Immature natural killer cell (primary cell): ENCODE measurements around the gene TMEM272. TPM values are rescaled to one million over a fixed set of nuclear protein-coding genes. Genes with fewer than 3 reads are reported as not detected.

Experiments used
- DNase-seq, 3 donors: peaks; one replicate each; pipeline ENCODE4 v3.0.0; 2022; ENCODE audit warnings: mixed read lengths in 1 of 3
- H3K27ac Mint-ChIP-seq, 6 donors: one replicate each; pipeline ENCODE4 v1.8.0; 2020; ENCODE audit warnings: mixed read lengths in 6 of 6, mild to moderate bottlenecking in 5 of 6, inconsistent platforms in 4 of 6, moderate library complexity in 3 of 6
- H3K27me3 Mint-ChIP-seq, 3 donors: one replicate each; pipeline ENCODE4 v1.8.0; 2020 to 2021; ENCODE audit warnings: low read depth in 3 of 3, mild to moderate bottlenecking in 3 of 3, mixed read lengths in 3 of 3, moderate library complexity in 3 of 3, inconsistent platforms in 1 of 3
- H3K36me3 Mint-ChIP-seq, 3 donors: one replicate each; pipeline ENCODE4 v1.8.0; 2020; ENCODE audit warnings: mixed read lengths in 3 of 3, inconsistent platforms in 2 of 3, mild to moderate bottlenecking in 2 of 3
- H3K4me1 Mint-ChIP-seq, 2 donors: one replicate each; pipeline ENCODE4 v1.8.0; 2020; ENCODE audit warnings: inconsistent platforms in 2 of 2, mild to moderate bottlenecking in 2 of 2, mixed read lengths in 2 of 2, moderate library complexity in 1 of 2
- H3K4me3 Mint-ChIP-seq, 5 donors: one replicate each; pipeline ENCODE4 v1.8.0; 2020; ENCODE audit warnings: mild to moderate bottlenecking in 5 of 5, mixed read lengths in 5 of 5, inconsistent platforms in 3 of 5, moderate library complexity in 3 of 5
- H3K9me3 Mint-ChIP-seq, 6 donors: one replicate each; pipeline ENCODE4 v1.8.0; 2020; ENCODE audit warnings: mild to moderate bottlenecking in 6 of 6, mixed read lengths in 6 of 6, inconsistent platforms in 4 of 6, moderate library complexity in 3 of 6
- polyA plus RNA-seq, 3 donors: library from polyadenylated mRNA; unstranded; fragments of 300-500 nt; fragmentation: Illumina TruSeq; gene quantifications; one replicate each; pipeline ENCODE4 v1.2.3, GENCODE V29; 2021

The TMEM272 gene, protein sequence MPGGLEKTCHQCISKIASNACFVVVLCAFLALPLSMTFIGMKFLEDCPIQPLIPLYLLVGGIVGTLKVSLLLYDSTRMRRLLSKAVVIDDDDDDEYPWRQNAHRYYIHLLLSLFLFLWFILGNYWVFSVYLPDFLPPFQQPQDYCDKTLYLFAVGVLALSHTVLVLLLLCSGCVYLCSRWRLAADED
- not detected for polyA plus RNA-seq

DNA sequence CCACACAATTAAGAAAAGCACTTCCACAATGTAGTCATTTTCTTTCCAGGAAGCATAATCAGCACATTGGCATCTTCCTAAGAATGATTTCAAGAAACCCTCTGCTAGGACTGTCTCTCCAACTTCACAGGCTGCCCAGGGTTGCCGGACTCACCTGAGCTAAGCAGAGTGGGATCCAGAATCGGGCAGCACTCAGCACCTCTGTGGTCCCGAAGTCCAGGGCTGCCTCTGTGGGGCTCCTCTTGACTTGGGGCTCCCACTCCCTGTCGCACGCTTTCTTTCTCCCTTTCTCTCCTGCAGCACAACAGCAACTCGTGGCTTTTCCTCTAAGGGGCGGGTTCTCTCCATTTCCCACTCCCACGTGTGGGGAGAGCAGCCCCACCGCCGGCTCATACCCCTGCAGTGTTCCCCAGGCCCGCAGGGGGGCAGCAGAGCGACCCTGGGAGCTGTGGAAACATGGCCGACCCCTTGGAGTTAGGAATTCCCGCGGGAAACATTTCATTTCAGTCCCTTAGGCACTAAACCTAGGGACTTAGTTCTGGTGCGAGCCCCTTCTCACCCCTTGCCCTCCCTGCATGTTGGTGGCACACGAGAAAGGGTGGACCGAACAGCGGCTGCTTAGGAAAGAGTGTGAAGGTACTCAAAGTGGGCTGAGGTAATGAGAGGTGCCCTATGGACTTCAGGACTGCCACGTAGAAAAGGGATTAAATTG is at the start of gene TMEM272:
Gene TMEM272, minus strand, starts transcription at position 316 of the 712 bp plus-strand sequence. CDS start 6,647 bp downstream, outside the sequence.
- DNase-seq = peak; percentile 23 to 40 (median 26)
- no peaks in the 10 kb centered on the region for H3K36me3 Mint-ChIP-seq
- H3K9me3 Mint-ChIP-seq = no peaks in the 10 kb centered on the region
- H3K4me3 Mint-ChIP-seq = peak within 1 kb of the TSS in 1 of 5 donors; percentile 5
- H3K27me3 Mint-ChIP-seq = peaks cover 0 to 8% (median 2%) of the 10 kb centered on the region in 3 donors
- no peak within 1 kb of the TSS for H3K27ac Mint-ChIP-seq
- H3K4me1 Mint-ChIP-seq = peaks cover 5% of the 10 kb centered on the region in 2 donors

DNA sequence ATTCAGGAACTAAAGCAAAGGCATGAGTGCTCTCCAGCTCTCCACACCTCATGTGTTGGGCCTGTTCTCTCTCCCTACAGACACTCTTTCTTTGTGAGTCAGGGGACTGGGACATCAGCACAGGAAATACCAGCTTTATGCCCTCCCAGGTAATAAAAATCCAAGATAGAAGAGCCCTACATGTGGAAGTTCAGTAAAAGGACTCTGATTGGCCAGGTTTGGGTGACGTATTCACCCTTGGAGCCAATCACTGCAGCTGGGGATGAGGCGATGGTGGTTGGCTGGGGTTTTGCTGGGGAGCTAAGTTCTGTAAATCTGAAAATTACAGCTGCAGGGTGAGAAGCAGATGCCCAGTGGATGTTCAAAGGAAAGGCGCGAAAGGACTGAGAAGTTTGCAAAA is 49.3 kb upstream of the TMEM272 start:
- no peak for DNase-seq
- Mint-ChIP-seq H3K36me3 (no peaks in the 10 kb centered on the region), H3K4me3 (no peak overlapping the region), H3K9me3 (no peaks in the 10 kb centered on the region), H3K27ac (no peak overlapping the region), H3K4me1 (no peaks in the 10 kb centered on the region), H3K27me3 (peaks cover 1 to 19% (median 4%) of the 10 kb centered on the region in 3 donors)

DNA sequence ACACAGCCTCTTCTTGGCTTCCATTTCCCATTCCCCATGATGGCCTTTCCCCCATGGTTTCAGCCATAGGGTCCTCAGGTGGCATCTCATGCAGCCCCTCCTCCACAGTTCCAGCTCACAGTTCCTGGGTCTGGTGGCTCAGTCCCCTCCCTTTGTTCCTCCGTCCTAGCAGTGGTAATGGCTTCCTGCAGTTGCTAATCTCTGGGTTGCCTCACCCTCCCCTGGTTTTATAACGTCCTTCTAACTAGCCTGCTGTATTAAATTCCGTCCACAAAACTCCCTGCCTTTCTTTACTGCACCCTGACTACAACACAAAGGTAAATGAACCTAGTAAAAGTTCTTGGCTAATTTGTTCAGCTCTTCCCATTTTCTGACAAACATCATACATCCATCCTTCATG is 47.7 kb upstream of the TMEM272 start:
- DNase-seq = no peak
- H3K4me3 Mint-ChIP-seq = no peak overlapping the region
- no peaks in the 10 kb centered on the region for H3K36me3 Mint-ChIP-seq
- no peaks in the 10 kb centered on the region for H3K9me3 Mint-ChIP-seq
- H3K27ac Mint-ChIP-seq = no peak overlapping the region
- H3K27me3 Mint-ChIP-seq = peaks cover 1 to 20% (median 4%) of the 10 kb centered on the region in 3 donors
- H3K4me1 Mint-ChIP-seq = no peaks in the 10 kb centered on the region

DNA sequence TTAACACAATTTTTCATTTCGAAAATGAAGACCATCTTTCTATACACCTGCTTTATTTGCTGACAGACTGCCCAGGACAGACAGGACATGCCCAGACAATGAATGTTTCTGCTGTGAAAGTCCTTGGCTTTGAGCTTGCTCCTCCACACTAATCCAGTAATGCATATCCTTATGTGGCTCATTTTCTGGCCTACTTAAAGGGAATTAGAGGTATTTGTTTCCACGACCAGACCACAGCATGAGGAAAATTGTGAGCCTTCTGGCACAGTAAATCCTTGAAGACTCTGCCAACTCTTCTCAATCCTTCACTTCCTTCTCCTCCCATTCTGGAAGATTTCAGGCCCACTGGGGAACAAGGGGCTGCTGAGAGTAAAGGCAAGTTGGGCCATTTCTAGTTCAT is 42.5 kb upstream of the TMEM272 start:
- no peak overlapping the region for H3K4me3 Mint-ChIP-seq
- DNase-seq = no peak
- H3K36me3 Mint-ChIP-seq = no peaks in the 10 kb centered on the region
- no peaks in the 10 kb centered on the region for H3K4me1 Mint-ChIP-seq
- H3K27ac Mint-ChIP-seq = no peak overlapping the region
- H3K27me3 Mint-ChIP-seq = peaks cover 1 to 4% (median 4%) of the 10 kb centered on the region in 3 donors
- peaks cover 0 to 1% (median 0%) of the 10 kb centered on the region in 6 donors for H3K9me3 Mint-ChIP-seq

DNA sequence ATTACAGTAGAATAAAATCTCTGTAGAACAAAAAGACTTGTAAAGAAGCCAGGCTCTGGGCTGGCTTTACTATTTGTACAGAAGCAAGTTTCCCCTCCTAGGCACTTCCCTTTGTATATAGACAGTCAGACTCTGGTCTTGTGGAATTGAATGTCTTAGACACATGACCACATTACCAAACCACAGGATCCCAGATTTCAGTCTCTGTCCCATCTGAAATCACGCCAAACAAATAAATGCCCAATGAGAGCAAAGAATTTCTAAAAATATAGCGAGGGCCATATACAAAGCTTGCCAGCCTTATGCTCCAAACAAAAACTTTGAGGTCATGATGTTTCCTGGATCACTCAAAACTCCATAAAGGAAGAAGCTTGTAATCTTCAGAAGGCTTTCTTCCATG is 40.7 kb upstream of the TMEM272 start:
- Mint-ChIP-seq H3K4me1 (no peaks in the 10 kb centered on the region), H3K36me3 (peaks cover 0 to 3% (median 0%) of the 10 kb centered on the region in 3 donors), H3K27ac (no peak overlapping the region), H3K4me3 (no peak overlapping the region), H3K9me3 (peaks cover 0 to 1% (median 0%) of the 10 kb centered on the region in 6 donors), H3K27me3 (peaks cover 0 to 4% (median 1%) of the 10 kb centered on the region in 3 donors)
- no peak for DNase-seq

DNA sequence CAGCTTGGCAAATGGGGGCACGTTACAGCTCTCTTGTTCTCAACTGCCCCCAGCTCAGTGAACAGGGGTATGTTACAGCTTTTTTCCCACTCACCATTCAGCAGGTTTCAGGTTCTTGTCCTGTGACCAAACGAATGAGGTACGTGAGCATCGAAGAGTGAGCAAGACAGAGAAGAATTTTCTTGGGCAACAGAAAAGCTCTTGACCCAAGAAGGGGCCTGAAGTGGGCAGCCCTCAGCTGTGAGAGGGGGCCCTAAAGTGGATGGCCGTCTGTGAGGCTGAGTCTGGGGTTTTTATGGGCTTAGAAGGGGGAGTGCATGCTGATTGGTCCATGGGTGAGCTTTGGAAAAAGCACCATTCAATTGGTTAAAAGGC is 38.2 kb upstream of the TMEM272 start:
- no peak for DNase-seq
- H3K9me3 Mint-ChIP-seq = peaks cover 0 to 1% (median 0%) of the 10 kb centered on the region in 6 donors

DNA sequence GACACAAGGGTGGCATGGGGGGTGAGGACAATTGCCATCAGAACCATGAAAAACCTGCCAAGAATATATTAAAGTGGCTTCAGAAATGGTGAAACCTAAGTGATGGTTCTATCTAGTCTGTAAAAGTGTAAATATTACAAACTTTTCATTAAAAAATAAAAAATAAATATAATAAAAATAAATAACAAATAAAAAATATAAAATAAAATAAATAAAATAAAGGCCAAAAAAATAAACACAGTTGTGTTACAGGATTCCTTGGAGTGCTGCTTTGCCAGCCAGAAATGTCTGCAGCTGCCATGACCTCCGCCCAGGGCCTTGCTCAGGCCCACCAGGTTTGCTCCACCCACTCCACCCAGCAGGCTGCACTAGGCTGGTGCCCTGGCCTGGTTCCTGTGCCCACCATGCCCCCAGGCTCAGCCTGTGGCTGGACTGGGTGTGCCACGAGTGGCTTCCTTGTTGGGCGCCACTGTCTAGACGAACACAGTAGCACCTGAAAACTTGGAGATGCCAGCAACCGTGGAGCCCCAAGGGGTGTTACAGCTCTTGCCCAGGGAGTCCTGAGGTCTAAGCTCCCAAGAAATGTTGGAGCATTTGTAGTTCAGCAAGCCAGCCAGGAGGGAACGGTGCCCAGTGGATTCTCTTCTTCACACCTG is 37.7 kb upstream of the TMEM272 start:
- no peak overlapping the region for H3K27ac Mint-ChIP-seq
- no peak for DNase-seq
- H3K4me3 Mint-ChIP-seq = no peak overlapping the region
- H3K36me3 Mint-ChIP-seq = peaks cover 0 to 3% (median 0%) of the 10 kb centered on the region in 3 donors
- peaks cover 0 to 4% (median 0%) of the 10 kb centered on the region in 3 donors for H3K27me3 Mint-ChIP-seq
- peaks cover 0 to 1% (median 0%) of the 10 kb centered on the region in 6 donors for H3K9me3 Mint-ChIP-seq
- no peaks in the 10 kb centered on the region for H3K4me1 Mint-ChIP-seq

More for the DNA sequence above, 38.2 kb upstream of the TMEM272 start:
- Mint-ChIP-seq H3K4me1 (no peaks in the 10 kb centered on the region), H3K4me3 (no peak overlapping the region), H3K36me3 (peaks cover 0 to 3% (median 0%) of the 10 kb centered on the region in 3 donors), H3K27me3 (peaks cover 0 to 4% (median 0%) of the 10 kb centered on the region in 3 donors), H3K27ac (no peak overlapping the region)

DNA sequence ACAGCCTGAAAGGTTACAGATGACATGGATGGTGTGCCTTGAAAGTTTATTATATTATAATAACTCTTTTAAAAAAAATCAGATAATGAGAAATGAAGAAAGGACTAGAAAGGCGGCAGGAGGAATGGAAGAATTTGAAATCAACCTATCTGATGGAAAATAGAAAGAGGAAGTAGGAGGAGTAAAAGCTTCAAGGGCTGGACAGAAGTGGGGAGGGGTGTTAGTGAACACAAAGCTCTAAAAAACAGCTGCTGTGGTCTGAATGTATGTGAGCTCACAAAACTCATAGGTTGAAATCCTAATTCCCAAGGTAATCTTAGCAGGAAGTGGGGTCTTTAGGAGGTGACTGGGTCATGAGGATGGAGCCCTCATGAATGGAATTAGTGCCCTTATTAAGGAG is 36.3 kb upstream of the TMEM272 start:
- H3K36me3 Mint-ChIP-seq = peaks cover 0 to 3% (median 0%) of the 10 kb centered on the region in 3 donors
- no peak for DNase-seq
- peaks cover 0 to 1% (median 0%) of the 10 kb centered on the region in 6 donors for H3K9me3 Mint-ChIP-seq
- peaks cover 0 to 4% (median 3%) of the 10 kb centered on the region in 3 donors for H3K27me3 Mint-ChIP-seq
- no peak overlapping the region for H3K27ac Mint-ChIP-seq
- H3K4me1 Mint-ChIP-seq = no peaks in the 10 kb centered on the region
- H3K4me3 Mint-ChIP-seq = no peak overlapping the region

DNA sequence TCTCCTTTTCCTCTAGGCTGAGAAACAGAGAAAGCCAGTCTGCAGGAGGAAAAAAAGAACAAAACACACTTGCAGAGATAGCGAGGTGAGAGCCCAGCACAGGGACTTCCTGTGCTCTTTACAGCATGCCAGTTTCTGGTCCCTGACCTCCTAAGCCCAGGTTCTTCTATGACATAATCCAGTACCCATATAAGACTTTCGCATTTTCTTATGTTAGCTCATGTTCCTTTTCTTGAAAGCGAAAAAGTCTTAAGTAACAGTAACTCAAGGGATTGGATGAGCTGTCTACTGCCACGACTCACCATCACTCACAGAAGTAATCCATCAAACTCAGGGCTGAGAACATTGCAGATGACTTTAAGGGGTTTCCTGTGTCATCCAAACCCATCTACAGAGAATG is 34.2 kb upstream of the TMEM272 start:
- peaks cover 3 to 12% (median 4%) of the 10 kb centered on the region in 3 donors for H3K27me3 Mint-ChIP-seq
- H3K4me3 Mint-ChIP-seq = no peak overlapping the region
- DNase-seq = no peak
- peaks cover 0 to 3% (median 0%) of the 10 kb centered on the region in 3 donors for H3K36me3 Mint-ChIP-seq
- H3K27ac Mint-ChIP-seq = no peak overlapping the region
- H3K4me1 Mint-ChIP-seq = no peaks in the 10 kb centered on the region
- peaks cover 0 to 1% (median 0%) of the 10 kb centered on the region in 6 donors for H3K9me3 Mint-ChIP-seq

DNA sequence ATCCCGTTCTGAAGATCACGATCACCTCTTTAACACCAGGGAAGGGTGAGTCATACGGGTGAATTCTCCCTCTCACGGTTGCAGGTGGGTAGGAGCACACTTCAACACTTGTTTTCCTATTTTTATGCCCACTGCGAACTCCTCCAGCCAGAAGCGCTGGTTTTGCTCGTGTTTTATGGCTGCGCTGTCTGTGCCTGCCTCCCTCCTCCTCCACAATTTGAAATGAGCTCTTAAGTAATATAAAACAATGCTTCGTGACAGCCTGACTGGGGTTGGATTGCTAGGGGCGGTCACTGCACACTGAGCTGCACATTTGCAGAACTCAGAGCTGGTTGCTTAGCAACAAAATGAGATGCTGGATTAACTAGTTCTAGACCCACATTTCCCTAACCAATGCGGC is 29.7 kb upstream of the TMEM272 start:
- Mint-ChIP-seq H3K4me3 (no peak overlapping the region), H3K9me3 (no peaks in the 10 kb centered on the region), H3K36me3 (no peaks in the 10 kb centered on the region), H3K4me1 (no peaks in the 10 kb centered on the region), H3K27ac (no peak overlapping the region), H3K27me3 (peaks cover 3 to 12% (median 4%) of the 10 kb centered on the region in 3 donors)
- DNase-seq = no peak

DNA sequence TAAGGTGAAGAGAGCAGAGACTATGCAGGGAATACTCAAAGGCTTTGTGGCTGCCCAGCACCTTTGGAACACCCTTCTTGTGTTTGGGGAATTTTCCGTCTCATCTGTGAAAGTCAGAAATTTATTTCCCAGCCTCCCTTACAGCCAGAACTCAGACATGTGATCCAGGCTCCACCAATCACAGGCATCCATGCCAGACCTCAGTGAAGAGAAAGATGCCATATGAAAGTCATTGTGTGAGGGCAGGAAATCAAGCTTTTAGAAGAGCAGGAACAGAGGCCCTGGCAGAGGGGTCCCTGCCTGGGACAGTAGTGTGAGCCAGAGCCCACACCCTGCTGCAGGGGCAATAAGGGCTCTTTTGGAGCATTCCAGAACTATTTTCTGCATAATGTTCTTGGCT is 28.9 kb upstream of the TMEM272 start:
- Mint-ChIP-seq H3K4me1 (no peaks in the 10 kb centered on the region), H3K27me3 (peaks cover 3 to 11% (median 4%) of the 10 kb centered on the region in 3 donors), H3K9me3 (no peaks in the 10 kb centered on the region), H3K27ac (no peak overlapping the region), H3K4me3 (no peak overlapping the region), H3K36me3 (no peaks in the 10 kb centered on the region)
- no peak for DNase-seq

DNA sequence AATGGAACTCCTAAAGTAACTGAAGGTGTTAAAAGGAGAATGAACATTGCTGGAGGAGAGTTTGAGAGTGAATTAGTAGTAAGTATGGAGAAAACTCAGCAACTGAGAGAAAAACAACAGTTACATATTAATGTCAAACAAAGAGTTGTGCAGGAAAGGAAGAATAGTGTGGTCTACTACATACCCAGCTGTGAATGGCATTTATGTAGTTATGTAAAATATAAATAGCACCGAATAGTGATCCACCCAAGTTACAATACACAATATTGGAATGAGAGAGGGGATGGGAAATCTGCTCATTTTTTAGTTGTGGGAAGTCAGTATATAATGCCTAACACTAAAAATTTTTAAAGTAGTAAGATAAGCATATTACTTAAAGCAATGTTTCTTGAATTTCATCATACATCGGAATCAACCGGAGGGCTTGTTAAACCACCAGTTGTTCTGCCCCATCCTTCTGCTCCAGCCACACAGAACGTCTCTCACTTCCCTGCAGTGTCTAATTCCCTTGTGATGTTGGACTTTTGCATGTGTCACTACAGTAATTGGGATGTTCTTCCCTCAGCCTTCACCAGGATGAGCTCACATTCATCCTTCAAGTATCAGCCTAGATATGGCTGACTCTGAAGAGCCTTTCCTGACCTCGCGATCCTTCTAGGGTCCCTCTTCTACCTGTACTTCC is 28.3 kb upstream of the TMEM272 start:
- H3K27ac Mint-ChIP-seq = no peak overlapping the region
- H3K36me3 Mint-ChIP-seq = no peaks in the 10 kb centered on the region
- H3K4me3 Mint-ChIP-seq = no peak overlapping the region
- H3K9me3 Mint-ChIP-seq = no peaks in the 10 kb centered on the region
- H3K4me1 Mint-ChIP-seq = no peaks in the 10 kb centered on the region
- peaks cover 3 to 11% (median 4%) of the 10 kb centered on the region in 3 donors for H3K27me3 Mint-ChIP-seq
- DNase-seq = no peak

DNA sequence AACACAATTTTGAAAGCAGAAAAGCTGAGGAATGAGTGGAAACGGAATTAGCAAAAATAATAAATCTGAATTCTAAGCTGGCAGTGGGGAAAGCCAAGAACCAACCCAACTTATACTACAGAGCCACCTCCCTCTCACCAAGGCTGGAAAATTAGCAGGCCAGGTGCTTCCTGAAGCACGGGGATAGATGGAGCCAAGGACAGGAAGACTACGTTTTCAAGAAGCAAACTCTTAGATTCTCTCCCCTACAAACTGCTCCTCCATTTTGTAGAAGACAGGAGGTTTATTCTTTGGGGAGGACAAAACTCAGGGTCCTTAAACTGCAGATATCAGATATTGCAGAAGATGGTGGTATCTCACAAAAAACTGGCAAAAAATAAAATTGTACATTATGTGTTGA is 25.6 kb upstream of the TMEM272 start:
- Mint-ChIP-seq H3K4me3 (no peak overlapping the region), H3K4me1 (no peaks in the 10 kb centered on the region), H3K36me3 (no peaks in the 10 kb centered on the region), H3K27ac (no peak overlapping the region), H3K9me3 (no peaks in the 10 kb centered on the region), H3K27me3 (peaks cover 0 to 10% (median 5%) of the 10 kb centered on the region in 3 donors)
- DNase-seq = no peak

DNA sequence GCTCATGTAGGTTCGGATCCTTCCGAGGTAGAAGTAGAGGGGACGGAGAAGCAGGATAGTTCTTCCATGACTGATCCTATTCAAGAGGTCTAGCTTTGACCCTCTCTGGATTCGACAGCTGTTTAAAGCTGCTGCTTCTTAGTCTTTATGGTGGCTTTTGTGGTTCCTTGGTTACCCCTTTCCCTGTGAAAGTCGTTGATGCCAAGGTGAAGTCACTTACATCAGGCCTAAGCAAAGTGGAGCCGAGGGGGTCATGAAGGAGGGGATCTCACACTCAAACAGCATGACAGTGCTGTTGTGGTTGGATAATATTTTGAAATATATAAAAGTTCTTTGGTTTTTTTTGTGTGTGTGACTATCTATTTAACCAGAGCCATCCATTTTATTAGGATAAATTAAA is 24.9 kb upstream of the TMEM272 start:
- no peaks in the 10 kb centered on the region for H3K9me3 Mint-ChIP-seq
- H3K27me3 Mint-ChIP-seq = peaks cover 0 to 6% (median 5%) of the 10 kb centered on the region in 3 donors
- no peak overlapping the region for H3K4me3 Mint-ChIP-seq
- H3K4me1 Mint-ChIP-seq = no peaks in the 10 kb centered on the region
- H3K27ac Mint-ChIP-seq = no peak overlapping the region
- no peaks in the 10 kb centered on the region for H3K36me3 Mint-ChIP-seq
- no peak for DNase-seq
